GM18498 (cell line): ENCODE results near the gene FUT8.

Source experiments
- ATAC-seq: cut with Tn5 transposase; IDR thresholded peaks from one replicate; pipeline ENCODE4 v1.9.1; 2021; ENCODE audit warnings: mild to moderate bottlenecking, moderate library complexity; ENCODE audit not compliant: unreplicated experiment

The FUT8 gene

DNA sequence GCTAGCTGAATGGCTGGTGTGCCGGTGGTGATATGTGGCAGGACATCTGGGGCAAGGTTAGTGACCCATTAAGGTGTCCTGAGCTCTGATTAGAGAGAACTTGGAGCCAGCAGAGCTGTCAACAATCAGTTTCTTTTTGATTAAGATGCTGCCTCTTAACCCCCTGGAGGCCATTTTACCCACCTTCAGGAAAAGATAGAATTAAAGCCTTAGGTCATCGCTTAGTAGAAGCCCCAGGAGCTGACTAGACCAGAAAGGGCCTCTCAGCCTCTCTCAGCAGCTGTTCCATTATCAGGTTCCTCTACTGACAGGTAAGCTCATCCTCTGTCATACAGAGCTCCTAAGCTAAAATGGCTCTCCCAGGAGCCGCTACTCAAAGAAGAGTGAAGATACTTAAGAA, 339.0 kb downstream of the FUT8 start:
- ATAC-seq, result no peak

DNA sequence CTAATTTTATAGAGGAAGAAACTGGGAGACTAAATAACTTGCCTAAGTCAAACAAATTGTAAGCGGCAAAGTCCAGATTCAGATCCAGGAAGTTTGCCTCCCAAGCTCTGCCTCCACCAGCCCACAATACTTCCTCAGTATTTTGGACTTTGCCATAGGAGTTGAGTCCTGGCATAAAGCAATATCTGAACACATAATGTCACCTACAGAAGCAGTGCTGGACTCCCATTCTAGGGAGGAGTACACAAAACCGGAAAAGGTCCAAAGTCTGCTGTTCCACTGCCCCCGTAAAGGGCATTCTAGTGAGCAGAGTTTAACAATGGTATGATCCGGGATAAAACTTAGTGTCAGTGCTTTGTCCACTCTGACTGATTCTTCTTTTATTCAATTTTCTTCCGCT, 340.5 kb downstream of the FUT8 start:
- no peak for ATAC-seq

DNA sequence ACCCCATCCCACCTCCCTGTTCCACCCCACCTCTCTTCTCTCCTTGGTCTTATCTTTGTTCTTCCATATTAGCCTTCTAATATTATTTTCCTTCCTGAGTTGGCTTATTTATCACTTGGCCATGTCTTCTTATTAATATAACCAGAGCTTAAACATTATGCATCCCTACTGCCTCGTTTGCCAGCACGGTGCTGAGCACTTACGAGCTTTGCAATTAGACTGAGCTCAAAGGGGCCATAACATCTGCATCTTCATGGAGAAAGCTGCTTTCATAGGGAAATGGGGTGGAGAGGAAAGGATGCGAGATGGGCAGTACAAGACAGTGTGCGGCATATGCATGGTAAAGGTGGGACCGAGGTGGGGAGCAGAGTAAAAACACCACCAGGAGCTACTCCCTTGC, 342.8 kb downstream of the FUT8 start:
- ATAC-seq, result no peak

DNA sequence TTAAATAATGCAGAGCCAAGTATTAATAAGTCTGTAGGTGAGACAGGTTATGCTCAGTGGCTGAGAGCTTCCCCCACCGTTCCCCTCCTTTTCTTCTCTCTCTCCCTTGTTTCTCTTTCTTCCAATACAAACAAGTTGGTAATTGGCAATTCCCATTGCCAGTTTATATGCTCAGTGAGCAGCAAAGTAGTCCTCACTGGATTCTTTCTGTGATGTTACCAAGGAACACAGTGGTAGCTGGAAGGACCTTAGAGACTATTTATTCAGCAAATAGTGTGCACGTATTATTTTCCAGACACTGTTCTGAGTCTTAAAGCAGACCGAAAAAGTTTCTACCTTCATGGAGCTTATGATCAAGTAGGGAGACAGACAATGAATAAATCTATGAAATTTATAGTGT, 344.4 kb downstream of the FUT8 start:
- no peak for ATAC-seq

DNA sequence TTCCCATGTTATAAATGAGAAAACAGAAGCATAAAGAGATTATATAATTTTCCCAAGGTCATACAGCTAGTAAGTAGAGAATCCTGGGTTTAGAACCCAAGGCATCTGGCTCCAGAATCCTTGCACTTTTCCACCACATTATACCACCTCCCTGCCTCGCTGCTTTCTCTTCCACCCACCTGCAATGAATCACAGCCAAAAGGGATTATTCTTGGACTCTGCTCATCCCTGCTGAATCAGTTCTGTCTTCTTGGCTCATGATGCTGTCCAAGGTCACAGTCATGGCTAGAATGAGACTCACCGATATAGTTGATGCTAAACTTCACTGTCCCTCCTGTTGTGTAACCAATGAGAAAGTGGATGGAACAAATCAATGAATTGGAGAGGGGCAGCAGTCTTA, 356.6 kb downstream of the FUT8 start:
- ATAC-seq, result no peak

DNA sequence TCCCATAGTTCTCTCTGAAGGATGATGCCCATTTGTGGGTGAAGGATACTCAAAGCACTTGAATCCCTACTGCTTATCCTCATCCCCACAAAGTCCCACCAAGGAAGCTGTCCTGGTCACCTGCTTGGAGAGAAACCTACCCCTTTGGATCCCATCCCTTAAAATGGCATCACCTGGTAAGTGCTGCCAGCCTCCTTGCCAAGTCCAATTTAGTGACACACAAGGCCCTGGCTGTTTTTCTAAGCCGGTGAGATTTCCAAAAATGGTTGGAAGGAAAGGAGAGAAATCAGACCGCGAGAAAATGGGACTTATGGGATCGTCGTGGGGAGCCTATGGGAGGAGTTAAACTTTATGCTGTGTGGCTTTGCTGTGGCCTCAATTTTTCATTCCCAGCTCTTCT, 358.2 kb downstream of the FUT8 start:
- no peak for ATAC-seq

DNA sequence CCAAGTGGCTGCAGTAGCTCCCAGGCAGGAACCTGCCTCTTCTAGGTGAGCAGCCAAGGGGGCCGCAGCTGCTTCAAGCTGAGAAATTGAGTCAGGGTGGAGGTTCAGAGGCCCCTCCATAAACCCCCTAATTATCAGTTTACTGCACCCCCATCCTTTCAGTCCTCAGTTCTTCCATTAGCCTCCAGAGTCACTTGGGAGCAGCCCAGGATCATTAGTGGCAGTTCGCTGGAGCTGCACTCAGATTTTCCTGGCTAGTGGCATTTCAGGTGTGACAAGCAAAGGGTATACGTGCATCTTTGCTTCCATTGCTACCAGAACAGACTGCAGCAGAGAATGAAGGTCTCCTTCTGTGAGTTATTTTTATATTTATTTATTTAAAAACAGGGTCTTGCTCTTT, 358.7 kb downstream of the FUT8 start:
- ATAC-seq, result no peak

DNA sequence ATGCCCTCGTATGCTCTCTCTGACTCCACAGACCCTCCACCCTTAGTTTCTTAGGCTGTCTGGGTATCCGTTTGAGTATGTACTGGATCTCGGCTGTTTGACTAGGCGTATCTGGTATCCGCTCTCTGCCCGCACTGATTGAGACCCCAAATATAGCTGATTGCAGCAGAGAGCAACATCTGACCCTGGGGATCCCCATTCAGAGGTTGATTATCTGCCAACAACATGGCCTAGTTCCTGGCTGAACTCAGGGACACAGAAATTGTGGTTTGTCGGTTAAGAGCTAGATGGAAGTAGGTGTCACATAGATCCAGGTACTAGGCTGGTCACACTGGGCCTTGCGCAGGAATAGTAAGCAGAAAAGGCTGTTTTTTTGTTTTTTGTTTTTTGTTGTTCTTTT, 359.9 kb downstream of the FUT8 start:
- ATAC-seq, result no peak

DNA sequence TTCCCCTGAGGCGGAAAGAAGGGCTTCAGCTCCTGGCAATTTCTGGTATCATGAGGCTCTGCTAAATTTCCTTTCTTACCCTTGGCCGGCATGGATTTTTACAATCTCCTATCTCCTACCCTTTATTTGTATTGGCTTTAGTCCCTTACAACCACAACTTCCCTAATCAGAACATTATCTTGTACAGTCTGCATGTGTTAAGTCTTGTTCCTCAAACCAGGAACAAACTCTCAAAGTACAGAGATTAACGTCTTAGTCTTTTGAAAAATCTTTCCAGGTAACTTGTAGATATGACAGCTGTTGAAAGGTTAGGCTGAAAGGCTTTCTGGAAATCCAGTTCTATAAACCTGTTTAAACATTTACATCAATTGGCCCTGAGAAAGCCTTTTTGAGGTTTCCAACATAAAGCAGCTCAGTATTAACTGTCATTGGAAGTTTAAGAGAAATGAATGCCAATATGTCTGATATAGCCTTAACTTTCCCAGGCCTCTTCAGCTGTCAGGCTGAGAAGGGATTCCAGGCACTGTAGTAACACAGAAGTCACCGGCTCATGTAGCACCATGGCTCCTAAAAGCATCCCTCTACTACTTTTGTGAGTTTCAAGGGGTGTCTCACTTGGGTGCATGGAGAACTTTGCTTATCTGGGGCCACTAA, 360.5 kb downstream of the FUT8 start:
- ATAC-seq, result no peak

DNA sequence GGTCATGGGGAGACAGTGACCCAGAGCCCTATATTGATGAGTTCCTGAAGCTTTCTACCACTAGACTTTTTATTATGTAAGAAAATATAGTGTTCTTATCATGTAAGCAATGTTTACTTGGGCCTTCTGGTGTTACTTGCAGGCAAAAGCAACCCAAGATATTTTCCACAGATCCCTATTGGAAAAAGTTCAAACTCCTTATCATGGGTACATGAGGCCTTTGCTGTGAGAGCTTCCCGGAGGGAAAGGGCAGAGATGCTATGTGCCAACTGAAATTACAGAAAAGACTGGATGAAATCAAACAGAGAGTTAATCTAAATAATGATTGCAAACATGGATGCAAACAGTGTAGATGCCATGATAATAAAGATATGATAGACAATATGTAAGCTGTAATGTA, 361.5 kb downstream of the FUT8 start:
- ATAC-seq, result no peak

DNA sequence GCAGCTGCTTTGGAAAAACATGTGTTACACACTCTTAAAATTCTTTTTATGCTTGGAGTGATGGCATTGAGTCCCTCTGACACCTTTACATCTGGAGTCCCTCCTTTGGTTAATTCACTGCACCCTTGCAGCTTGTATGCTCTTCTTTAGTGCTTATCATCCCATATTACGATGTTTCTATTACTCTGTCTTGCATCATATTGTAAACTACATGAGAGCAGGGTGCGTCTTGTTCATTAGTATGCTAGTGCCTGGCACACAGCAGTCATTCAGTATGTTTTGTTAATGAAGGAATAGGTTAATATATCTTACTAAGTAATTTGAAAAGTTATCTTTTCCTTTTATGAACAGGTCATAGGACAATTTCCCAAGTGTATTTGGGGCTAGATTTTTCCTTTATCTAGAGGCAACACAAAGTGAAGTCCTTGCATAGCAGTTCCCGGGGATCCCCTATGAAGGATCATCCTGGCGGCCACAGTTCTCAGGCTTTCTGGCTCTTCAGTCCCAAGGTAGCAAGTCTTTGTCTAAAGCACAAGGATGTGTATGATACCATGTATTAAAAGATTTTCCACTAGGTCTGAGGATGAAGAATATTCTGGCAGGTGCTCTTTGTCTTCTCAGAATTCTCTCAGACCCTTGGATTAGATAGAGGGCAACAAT, 363.8 kb downstream of the FUT8 start:
- ATAC-seq, result no peak

DNA sequence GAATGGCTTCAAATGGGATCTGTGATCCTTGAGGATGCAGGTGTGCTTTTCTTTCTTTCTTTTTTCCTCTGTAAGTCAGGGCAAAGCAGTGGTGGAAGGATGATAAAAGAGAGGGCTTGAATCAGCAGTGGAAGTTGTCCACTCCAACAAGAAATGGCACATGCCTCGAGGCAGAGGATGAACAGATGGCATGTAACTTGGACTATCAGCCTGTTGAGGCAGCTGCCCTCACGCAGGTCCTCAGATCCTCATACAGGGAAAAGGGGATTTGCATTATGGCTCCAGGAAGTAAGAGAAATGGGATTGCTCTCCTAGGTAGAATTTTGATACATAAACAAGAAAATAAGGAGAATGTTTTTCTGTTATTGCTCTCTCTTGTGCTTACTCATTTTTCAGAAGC, 368.0 kb downstream of the FUT8 start:
- no peak for ATAC-seq

DNA sequence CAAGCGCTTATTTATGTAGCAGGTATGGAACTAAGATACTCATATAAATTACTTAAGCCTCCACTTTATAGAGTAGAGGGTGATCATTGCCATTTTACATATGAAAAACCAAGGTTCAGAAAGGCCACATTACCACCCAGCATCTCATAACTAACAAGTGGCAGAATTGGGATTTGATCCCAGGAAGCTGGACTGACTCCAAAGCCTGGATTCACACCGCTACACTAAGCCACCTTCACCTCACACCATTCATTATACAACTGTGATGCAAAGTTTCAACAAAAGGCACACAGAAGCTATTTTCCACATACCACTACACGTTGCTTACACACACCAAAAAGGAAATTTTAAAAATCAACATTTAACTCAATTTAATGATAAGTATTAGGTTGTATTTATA, 370.6 kb downstream of the FUT8 start:
- ATAC-seq, result no peak

DNA sequence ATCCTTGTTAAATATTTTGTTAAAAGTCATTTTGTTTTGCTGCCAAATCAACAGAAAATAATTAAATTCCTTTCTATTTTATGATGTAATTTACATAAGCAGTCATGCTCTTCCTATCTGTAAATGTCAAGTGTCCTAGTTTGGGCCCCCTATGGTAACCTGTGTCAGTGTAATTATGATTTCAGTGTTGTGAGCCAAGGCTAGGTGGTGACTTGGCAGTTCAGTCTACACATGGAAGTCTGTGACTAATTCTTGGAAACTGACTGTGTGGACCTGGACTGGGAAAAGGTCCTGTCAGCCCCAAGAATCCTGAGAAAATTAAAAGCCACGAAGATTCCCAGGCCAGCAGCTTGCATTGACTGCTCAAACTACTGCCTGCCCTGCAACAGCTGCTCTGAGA, 371.0 kb downstream of the FUT8 start:
- ATAC-seq, result no peak

DNA sequence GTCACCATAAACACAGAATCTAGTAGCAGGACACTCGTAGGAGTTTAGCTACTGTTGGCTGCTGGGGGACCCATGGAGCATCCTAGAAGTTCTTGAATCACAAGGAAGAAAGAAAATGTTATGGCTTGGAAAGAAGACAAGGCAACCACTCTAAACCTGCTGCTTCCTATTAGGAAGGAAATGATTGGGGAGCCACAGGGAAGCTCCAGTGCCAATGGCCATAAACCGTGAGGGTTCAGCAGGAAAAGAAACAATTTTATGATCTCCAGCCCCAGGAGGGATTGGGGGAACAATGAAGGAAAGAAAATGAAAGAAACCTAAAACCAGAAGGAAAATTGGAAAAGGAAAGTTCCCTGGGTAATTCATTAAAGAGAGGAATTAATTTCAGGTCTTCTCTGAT, 372.0 kb downstream of the FUT8 start:
- ATAC-seq, result no peak

DNA sequence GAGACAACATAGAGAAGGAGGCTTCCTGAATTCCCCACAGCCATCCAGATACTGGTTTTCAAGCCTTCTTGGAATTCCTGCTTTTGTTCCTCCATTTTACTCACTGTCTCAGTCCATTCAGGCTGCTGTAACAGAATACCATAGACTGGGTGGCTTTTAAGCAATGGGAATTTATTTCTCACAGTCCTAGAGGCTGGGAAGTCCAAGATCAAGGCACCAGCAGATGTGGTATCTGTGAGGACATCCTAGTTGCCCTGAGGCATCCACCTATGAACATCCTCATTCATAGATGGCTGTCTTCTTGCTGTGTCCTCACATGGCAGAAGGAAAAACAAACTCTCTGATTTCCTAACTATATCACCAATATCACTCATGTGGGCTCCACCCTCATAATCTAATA, 374.9 kb downstream of the FUT8 start:
- no peak for ATAC-seq

DNA sequence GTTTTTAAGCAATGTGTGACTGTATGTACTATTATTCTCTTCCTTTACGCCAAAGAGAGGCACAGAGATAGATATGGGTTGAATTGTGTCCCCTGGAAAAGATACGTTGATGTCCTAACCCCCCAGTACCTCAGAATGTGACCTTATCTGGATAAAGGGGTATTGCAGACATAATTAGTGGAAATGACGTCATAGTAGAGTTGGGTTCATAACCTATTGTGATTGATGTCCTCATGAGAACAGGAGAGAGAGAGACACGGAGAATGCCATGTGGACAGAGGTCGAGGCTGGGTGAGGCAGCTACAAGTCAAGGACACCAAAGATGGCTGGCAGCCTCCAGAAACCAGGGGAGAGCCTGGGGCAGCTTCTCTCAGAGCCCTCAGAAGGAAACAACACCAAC, 376.3 kb downstream of the FUT8 start:
- ATAC-seq, result no peak

DNA sequence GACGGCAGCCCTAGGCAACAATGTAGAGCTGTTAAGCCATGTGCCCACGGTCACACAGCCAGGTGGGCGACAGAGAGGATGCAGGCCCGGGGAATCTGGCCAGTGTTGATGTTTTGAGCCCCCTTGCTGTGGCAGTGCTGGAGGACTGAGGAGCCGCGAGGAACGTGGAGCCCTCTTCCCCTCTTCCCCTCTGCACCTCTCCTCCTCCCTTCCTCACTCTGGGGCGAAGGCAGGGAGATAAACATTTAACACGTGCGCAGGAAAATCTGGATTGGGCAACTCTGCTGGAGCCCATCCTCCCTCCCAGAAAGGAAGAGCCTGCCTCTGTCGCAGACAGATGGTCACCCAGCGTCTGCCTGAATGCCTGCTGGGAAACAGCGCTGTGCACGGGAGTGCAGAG, 376.8 kb downstream of the FUT8 start:
- no peak for ATAC-seq

DNA sequence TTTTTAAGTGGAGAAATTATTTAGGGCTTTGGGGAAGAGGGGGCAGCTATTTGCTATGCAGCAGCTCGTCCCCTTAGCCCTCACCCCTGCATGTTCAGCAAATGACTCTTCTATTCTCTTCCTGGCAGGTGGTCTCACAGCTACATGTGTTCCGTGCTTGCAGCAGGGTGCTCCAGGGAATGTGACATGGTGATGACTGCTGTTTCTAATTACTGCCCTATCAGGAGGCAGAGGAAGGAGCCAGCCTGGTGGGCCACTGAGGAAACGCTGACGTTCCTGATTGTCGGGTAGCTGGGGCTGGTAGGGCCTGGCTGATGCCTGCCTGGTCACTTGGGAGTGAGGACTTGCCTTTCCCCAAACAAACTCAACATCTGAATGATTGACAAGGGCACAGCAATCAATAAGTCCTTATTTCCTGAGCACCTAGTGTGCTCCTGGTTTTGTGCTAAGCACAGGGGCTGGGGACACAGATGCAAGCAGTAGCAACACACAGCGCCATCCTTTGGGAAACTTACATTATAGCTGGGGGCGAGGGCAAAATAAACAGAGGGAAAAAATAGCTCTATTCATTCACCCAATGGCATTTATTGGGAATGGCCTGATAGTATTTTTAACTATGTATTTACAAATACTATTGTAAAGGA, 377.8 kb downstream of the FUT8 start:
- ATAC-seq, result no peak

DNA sequence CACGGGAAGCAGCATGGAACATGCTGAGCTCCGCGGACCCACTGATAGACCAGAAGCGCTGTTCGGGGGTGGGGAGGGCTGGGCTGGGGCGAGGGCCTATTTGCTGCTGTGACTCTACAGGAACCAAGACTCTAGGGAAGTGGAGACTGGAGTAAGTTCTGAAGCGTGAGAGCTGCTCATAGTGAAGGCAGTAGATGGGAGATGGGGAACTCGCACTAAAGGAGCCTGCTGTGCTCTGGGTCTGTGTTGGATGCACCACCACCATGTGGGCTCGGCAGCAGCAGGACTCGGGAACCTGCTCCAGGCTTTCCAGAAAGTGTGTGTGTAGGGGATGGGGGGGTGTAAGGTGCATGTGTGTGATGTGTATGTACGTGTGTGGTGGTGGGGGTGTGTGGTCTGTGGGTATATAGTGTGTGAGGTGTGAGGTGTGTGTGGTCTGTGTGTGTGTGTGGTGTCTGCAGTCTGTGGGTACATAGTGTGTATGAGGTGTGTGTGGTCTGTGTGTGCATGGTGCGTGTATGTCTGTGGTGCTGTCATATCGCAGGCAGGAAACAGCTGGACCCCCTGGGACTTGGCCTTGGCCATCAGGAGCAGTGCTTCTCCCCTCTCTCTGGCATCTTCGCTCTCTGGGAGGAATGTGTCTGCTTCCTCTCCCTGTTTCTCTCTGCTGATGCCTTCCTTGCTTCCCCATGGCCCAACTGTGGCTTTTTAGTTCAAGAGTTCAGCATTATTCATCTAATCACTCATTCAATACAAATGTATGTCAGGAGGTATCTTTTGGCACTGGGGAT, 378.9 kb downstream of the FUT8 start:
- ATAC-seq, result no peak

DNA sequence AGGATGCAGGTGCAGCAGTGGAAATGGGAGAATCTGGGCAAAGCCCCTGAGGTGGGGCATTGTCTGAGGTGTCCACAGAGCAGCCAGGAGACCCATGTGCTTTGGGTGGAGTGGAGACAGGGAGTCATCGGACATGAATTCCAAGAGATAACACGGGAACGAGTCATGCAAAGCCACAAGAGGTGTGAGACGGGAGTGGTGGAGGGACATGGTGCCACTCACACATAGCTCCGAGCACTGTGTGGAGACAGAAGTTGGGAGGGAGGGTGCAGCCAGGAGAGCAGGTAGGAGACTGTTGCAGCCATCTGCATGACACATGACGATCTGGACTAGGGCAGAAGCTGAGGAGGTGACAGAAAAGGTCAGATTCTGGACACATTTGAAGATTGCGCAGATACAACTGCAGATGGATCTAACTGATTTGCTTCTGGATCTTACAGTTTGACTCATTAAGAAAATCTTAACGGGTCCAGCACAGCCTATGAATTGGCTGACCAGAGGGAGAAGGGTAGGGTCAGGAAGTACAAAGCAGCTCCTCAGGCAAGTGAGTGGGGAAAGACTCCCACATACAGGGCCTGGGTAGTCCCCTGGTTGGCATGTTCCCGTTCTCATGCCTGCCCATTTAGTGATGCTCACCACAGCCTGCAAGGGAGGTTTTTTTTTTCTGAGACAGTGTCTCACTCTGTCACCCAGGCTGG, 379.8 kb downstream of the FUT8 start:
- ATAC-seq, result no peak
